ENCODE results near the gene APOA4.
"Not testable (repeated sequence)": the region's sequence is repeated elsewhere in the genome, so short reads cannot be mapped to it uniquely, and the experiment has no call there.

The APOA4 gene

DNA sequence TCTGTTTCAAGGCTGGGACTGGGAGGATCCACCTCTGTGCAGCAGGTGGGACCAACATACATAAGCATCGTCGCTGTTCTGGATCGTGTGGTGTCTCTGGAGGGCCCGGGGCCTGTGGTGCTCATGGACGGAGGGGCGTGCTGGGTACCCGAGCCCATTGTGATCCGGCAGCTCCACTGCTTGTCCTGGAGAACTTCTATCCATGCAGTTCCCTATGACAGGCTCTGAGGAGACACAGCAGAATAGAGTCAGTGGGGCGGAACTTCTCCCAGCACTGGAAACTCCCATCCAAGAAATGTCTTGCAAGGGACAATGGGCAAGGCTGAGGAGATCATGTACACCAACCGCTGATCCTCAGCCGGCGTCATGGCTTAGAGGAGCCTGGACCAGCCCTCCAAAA is 26.0 kb upstream of the APOA4 start:
- DNase-seq (ENCODE audit: low read depth in 2 of 2): no peak

DNA sequence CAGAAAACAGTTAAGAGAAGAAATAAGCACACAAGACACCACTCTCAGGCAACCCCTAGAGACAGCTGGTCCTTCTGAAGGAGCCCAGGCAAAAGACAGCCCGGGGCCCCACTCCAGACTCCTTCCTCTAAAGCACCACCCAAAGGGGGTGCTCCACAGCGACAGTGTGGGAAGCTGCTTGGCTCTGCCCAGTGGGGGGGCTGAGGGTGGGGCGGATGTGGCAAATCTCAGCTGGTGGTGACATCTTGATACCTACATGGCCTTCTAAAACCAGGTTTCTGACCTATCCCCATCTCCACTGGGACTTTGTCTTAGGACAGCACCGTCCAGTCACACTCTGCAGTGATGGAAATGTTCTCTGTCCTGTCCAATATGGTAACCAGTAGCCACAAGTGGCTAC is 24.5 kb upstream of the APOA4 start:
- DNase-seq (ENCODE audit: low read depth in 2 of 2): no peak

DNA sequence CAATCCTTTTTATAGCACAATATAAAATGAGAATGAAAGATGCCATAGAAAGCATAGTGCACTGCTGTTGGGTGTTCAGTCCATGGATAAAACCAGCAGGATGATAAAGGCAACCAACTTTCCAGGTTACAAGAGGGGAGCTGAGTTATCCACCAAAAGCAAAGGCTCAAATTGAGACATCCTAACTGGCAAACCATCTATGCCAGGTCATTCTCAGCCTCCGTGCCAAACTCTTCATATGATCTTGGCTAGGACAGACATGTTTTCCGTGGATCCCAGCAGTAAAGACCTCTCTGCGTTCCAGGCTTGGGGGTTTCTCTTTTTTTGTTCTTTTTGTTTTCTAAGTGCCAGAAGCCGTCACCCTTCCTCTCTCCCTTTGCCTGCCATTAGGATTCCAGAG is 21.6 kb upstream of the APOA4 start:
- no peak for DNase-seq (ENCODE audit: low read depth in 2 of 2)

DNA sequence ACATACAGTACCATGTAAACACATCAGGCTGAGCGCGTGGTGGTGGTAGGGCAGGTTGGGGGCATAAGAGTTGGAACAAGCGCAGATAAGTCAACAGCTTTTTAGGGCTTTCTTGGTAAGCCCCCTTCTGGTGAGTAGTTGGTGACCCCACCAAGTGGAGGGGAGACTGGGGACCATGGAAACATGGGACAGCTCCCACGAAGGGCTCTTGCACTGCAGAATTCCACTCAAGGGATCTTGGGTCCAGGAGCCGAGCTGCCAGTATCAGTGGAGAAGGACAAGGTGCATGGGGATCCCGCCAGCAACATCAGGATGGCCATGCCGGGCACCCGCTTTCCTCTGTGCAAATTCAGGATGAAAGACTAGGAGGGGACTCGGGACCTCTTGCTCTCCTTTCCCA is 20.6 kb upstream of the APOA4 start:
- no peak for DNase-seq (ENCODE audit: low read depth in 2 of 2)

DNA sequence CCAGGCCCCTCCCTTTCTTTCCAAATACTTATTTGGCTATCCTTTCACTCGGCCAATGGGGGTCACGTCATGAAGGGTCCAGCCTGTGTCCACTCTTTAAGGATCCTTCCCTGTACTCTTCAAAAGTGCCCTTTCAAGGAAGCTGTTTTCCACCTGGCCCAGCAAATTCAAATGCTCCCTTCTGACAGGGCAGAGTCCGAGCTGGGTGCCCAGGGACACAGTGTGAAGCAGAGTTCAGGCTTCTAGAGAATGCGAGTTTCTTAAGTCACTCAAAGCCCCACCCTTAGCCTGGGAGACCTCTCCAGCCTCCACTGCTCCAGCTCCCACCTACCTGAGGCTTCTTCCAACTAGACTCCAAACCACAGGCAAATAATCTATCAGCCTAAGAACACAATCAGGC is 19.8 kb upstream of the APOA4 start:
- no peak for DNase-seq (ENCODE audit: low read depth in 2 of 2)

DNA sequence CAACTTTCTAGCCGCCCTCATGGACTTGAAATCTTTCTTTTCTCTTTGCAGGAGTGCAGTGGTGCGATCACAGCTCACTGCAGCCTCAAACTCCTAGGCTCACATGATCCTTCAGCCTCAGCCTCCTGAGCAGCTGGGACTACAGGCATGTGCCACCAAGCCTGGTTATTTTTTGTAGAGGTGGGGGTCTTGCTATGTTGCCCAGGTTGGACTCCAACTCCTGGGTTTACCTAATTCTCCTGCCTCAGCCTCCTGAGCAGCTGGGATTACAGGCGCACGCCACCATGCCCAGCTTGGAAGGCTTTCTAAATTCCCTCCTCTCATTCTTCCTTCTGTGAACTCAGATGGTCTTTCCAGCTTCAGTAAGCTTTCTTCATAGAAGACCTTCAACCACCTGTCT is 19.0 kb upstream of the APOA4 start:
- DNase-seq (ENCODE audit: low read depth in 2 of 2): no peak

DNA sequence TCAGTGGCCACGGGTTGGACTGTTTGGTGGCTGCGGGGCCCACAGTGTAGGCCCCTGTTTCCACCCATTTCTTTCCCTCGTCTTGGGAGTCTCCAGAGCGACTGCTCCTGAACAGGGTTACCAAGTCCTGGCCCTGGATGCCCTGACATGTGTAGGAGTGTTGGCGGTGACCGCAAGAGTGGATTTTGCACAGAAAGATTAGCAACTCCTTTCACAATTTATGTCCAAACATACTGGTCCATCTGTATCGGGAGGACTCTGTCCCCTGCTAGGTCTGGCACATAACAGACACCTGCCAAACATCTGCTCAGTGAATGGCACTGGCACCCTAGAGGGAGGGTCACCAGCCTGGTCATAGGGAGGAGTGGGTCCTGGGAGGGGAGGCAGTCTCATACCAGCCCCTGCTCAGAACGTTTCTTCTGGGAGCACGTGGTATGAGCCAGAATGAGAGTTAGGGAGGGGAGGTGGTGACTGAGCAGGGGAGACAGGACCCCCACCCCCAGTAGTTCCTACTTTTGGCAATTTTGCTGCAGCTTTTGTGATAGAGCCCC is 17.7 kb upstream of the APOA4 start:
- no peak for DNase-seq (ENCODE audit: low read depth in 2 of 2)

DNA sequence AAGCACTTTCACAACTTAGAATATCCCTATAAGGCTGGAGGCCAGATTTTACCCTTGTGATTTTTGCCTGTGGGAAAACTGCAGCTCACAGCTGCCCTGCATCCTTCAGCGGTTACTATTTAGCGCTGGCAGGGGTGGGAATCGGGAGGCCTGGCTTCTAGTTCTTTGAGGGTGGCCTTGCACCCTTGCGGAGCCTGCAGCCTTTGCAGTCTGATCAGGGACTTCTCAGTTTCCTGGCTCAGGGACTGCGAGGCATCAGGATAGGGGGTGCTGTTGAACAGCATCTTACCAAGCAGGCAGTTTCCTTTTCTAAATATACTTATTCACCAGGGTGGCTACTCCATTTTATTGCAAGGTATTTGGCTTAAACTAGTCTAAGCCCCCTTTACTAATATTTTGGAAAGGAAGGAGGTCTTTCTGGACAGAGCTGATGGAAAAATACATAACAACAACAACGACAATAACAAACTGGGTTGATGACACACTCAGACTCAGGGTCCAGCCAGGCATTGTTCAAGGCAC is 17.2 kb upstream of the APOA4 start:
- no peak for DNase-seq (ENCODE audit: low read depth in 2 of 2)

DNA sequence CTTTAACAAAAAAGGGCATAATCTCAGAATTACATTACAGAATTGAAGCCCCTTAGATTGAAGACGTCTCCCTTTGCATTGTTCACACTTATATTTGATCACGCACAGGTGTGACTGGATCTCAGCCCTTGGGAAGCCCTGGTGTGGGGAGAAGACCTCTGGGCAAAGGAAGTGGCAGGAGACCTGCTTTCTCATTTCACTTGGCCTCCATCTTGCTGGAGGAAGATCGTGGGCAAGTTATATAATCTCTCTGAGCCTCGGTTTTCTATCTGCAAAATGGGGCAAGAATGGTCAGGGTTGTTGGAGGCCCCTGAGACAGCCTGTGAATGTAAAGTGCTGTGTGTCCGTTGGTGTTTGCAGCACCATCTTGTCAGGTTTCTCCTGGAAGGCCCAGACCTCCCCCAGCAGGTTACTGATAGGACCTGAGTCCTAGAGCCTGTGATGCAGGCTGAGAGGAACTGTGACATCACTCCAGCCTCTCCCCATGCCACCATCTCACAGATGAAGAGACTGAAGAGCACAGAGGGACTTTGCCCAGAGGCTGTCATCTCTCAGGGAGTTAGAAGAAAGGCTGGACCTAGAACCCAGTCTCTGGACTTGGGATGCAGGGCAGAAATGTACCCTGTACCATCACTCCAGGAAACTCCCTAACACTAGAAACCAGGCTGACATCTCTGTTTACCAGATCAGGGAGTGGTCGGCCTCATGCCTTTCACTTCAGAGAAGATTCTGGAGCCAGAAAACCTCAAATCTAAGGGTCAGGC is 15.4 kb upstream of the APOA4 start:
- DNase-seq (ENCODE audit: low read depth in 2 of 2): no peak

DNA sequence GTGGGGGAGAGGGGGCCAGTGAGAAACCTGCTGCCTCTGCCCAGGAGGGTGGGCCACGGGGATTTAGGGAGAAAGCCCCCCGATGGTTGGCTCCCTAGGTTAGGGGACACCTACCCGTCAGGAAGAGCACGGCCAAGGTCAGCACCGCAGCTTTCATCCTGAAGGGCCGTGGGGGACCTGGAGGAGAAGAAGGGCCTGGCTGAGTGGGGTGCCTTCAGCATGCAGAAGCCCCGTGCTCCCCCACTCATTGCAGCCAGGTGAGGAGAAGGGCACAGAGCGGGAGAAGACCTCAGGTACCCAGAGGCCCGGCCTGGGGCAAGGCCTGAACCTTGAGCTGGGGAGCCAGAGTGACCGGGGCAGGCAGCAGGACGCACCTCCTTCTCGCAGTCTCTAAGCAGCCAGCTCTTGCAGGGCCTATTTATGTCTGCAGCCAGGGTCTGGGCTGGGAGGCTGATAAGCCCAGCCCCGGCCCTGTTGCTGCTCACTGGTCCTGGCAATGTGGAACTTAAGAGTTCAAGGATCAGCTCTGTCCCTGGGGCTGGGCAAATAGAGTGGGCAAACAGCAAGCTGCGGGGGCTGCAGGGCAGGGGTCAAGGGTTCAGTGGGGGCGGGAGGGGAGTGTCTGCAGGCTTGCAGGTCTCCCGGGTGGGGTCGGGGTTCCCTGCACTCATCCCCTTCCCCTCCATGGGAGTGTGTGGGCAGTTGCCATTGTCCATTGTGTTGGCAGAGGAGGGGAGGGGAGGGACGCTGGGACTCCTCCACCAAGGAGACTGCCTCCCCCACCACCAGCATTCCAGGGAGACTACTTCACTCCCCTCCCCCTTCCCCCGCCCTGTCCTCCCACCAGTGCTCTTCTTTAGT is 14.4 kb upstream of the APOA4 start, which contains the start of gene APOA1:
APOA1 (minus strand) TSS at position 392 of the 861 bp plus-strand sequence; CDS start at position 157, 235 bp downstream.
- DNase-seq (ENCODE audit: low read depth in 2 of 2): no peak

DNA sequence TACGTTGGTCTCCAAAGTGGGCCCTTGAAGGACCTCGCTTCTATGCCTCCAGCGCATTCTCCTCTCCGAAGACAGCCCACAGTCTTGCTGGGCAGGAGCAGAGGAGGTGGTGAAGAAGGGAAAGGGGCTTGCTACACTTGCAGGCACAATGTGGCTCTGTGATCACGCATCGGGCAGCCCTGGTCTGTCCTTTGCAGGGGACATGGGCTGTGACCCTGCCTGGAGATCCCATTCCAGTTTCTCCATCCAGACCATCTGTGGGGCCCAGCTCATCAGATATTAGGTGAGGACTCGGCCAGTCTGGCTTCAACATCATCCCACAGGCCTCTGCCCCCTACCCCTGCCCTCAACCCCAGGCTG is 13.5 kb upstream of the APOA4 start:
- DNase-seq (ENCODE audit: low read depth in 2 of 2): no peak

DNA sequence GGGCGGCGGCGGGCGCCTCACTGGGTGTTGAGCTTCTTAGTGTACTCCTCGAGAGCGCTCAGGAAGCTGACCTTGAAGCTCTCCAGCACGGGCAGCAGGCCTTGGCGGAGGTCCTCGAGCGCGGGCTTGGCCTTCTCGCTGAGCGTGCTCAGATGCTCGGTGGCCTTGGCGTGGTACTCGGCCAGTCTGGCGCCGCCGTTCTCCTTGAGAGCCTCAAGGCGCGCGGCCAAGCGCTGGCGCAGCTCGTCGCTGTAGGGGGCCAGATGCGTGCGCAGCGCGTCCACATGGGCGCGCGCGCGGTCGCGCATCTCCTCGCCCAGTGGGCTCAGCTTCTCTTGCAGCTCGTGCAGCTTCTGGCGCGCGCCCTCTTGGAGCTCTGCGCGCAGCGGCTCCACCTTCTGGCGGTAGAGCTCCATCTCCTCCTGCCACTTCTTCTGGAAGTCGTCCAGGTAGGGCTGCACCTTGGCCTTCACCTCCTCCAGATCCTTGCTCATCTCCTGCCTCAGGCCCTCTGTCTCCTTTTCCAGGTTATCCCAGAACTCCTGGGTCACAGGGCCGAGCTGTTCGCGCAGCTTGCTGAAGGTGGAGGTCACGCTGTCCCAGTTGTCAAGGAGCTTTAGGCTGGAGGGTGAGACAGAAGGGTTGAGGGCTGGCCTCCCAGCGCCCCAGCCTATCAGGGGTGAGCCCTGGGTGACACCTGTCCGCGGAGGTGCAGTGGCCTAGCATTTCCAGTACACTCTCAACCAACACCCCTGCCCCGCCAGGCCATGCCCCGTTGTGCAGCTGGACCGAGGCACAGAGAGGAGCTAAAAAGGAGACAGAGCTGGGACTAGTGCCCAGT is 12.9 kb upstream of the APOA4 start:
- peak; percentile 72 to 75 for DNase-seq (ENCODE audit: low read depth in 2 of 2)

DNA sequence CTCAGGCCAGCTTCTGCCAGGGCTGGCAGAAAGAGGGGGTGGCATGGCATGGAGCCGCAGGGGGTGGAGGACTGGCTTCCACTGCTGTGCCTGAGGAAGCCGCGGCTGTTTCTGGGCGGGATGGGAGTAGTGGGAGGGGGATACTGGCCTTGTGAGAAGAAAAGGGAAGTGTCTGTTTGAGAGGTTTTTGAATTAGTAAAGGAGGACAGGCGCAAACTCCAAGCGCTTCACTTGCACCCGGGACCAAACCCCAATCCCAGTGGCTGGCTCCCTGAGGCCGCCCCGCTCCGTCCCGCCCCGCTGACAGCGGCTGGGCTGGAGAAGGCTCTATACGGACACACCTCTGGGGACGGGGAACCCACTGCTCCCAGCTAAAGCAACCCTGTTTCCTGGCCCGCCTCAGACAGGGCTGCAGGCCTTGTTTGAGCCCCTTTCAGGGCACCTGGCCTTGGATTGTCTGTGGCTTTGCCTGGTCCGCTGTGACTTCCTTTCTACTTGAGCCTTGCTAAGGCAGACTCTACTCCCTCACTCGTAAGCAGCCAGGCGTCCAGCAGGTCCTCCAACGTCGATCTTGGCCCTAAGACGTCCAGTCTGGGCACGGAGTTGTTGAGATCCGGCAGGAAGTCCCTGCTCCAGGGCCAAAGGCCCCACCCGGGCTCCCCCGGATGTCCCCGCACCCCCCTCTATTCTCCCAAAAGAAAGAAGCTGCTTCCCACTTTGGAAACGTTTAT is 12.1 kb upstream of the APOA4 start:
- DNase-seq (ENCODE audit: low read depth in 2 of 2): no peak

DNA sequence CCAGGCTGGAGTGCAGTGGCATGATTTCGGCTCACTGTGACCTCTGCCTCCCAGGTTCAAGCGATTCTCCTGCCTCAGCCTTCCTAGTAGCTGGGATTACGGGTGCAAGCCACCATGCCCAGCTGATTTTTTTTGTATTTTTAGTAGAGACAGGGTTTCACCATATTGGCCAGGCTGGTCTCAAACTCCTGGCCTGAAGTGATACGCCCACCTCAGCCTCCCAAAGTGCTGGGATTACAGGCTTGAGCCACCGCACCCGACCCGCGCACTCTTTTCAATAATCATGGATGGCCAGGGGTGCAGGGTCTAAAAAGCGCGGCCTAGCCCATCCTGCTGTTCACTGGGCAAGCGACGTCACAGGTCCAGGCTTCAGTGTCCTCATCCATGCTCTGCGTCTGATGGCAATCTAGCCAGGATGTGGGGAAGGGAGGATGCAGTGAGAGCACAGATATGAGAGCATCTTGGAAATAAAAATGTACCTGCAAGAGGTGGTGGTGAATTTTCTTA is 11.5 kb upstream of the APOA4 start:
- DNase-seq (ENCODE audit: low read depth in 2 of 2): not testable (repeated sequence)

DNA sequence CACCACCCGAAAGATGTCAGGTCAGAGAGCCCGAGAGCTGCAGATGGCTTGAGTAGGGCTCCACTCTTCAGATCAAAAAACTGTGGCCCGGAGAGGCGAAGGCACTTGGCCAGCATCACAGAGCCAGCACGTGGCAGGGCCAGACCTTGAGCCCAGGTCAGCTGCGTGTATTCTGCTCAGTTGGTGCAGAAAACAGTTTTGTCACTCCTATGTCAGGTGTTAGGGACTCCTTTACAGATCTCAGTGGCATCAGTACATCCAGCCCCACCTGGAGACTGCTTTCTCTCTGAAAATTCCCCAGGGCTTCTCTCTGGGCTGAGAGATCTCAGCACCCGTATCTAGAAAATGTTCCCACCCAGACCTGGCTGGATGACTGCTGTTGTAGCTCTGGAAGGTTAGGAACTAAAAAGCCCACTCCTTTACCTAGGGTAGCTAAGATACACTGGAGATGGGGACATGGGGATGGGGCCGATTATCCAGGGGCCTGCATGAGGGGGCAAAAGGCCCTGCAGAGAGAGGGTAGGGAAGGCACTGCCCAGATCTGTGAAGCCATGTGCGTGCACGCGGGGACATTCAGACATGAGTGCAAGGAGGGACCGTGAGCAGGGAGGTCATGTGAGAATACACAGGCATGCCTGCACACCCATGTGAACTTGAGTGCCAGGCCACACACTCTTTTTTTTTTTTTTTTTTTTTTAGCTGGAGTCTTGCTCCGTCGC is 10.9 kb upstream of the APOA4 start:
- no peak for DNase-seq (ENCODE audit: low read depth in 2 of 2)

DNA sequence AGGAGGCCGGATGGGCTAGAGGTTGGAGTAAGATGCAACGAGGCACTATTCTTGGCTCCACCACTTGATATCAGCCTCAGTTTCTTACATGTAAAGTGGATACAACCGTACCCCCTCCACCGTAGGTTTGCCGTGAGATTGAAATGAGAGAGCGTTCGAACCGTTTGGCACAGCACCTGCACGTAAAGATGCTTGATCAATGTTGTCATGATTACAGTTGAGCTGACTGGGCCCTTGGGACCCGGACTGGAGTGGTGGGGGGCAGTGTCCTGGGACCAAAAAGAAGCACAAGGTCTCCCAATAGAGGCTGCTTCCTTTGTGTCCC is 10.3 kb upstream of the APOA4 start:
- DNase-seq (ENCODE audit: low read depth in 2 of 2): no peak

DNA sequence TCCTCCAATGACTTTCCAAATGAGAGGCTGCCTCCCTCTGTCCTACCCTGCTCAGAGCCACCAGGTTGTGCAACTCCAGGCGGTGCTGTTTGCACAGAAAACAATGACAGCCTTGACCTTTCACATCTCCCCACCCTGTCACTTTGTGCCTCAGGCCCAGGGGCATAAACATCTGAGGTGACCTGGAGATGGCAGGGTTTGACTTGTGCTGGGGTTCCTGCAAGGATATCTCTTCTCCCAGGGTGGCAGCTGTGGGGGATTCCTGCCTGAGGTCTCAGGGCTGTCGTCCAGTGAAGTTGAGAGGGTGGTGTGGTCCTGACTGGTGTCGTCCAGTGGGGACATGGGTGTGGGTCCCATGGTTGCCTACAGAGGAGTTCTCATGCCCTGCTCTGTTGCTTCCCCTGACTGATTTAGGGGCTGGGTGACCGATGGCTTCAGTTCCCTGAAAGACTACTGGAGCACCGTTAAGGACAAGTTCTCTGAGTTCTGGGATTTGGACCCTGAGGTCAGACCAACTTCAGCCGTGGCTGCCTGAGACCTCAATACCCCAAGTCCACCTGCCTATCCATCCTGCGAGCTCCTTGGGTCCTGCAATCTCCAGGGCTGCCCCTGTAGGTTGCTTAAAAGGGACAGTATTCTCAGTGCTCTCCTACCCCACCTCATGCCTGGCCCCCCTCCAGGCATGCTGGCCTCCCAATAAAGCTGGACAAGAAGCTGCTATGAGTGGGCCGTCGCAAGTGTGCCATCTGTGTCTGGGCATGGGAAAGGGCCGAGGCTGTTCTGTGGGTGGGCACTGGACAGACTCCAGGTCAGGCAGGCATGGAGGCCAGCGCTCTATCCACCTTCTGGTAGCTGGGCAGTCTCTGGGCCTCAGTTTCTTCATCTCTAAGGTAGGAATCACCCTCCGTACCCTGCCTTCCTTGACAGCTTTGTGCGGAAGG is 9.5 kb upstream of the APOA4 start:
- DNase-seq (ENCODE audit: low read depth in 2 of 2): no peak

DNA sequence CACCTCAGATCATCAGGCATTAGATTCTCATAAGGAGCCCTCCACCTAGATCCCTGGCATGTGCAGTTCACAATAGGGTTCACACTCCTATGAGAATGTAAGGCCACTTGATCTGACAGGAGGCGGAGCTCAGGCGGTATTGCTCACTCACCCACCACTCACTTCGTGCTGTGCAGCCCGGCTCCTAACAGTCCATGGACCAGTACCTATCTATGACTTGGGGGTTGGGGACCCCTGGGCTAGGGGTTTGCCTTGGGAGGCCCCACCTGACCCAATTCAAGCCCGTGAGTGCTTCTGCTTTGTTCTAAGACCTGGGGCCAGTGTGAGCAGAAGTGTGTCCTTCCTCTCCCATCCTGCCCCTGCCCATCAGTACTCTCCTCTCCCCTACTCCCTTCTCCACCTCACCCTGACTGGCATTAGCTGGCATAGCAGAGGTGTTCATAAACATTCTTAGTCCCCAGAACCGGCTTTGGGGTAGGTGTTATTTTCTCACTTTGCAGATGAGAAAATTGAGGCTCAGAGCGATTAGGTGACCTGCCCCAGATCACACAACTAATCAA is 8.8 kb upstream of the APOA4 start:
- no peak for DNase-seq (ENCODE audit: low read depth in 2 of 2)

All from stimulated activated CD4-positive, alpha-beta T cell treated with anti-CD3 and anti-CD28 coated beads, Interleukin-15, amount 100 ng/mL, for 48 hours (primary cell).